GM10266 (cell line): ENCODE results near the gene SDR9C7.
"Not testable (repeated sequence)": the region's sequence is repeated elsewhere in the genome, so short reads cannot be mapped to it uniquely, and the experiment has no call there.

Experiments used
- DNase-seq: peaks from one replicate; pipeline ENCODE4 v3.0.0; 2012; ENCODE audit errors: extremely low spot score
- CTCF ChIP-seq: IDR thresholded peaks from 2 replicates; pipeline ENCODE4 v1.5.1; 2012; ENCODE audit warnings: mild to moderate bottlenecking, low read depth; ENCODE audit not compliant: control insufficient read depth, insufficient read depth; ENCODE audit errors: missing control alignments

Gene SDR9C7

GRCh38 chr12:56941299-56942017 lies 7.2 kb upstream of the SDR9C7 start:
- no peak for DNase-seq
- no peak for TF ChIP-seq CTCF

GRCh38 chr12:56940942-56941298 lies 6.7 kb upstream of the SDR9C7 start:
- DNase-seq: not testable (repeated sequence)

GRCh38 chr12:56935752-56936151 lies 1.5 kb upstream of the SDR9C7 start:
- TF ChIP-seq CTCF: no peak
- no peak for DNase-seq

GRCh38 chr12:56935157-56935556 lies 949 bp upstream of the SDR9C7 start:
- no peak for DNase-seq

GRCh38 chr12:56932867-56933266 lies 1.3 kb downstream of the SDR9C7 start:
- DNase-seq: no peak
- TF ChIP-seq CTCF: no peak

More at GRCh38 chr12:56935157-56935556, 949 bp upstream of the SDR9C7 start:
- TF ChIP-seq CTCF: no peak

GRCh38 chr12:56932146-56932545 lies 2.1 kb downstream of the SDR9C7 start:
- no peak for DNase-seq
- no peak for TF ChIP-seq CTCF

- TF ChIP-seq CTCF: no peak
- no peak for DNase-seq
These were observed 2.7 kb downstream of the SDR9C7 start for GRCh38 chr12:56931474-56931978.
